Gastroesophageal sphincter (tissue), 3 donors: Measurements from ENCODE around the gene INPP5A.

Experiments used
- CTCF ChIP-seq, 4 experiments: fragments of 200-600 bp in 2 of 4; fragments of 450-650 bp in 2 of 4; sonication (generic) in 1 of 4; IDR thresholded peaks; one replicate each; pipeline ENCODE4 v1.5.1; 2017 to 2019; ENCODE audit warnings: antibody characterized with exemption in 4 of 4, mild to moderate bottlenecking in 2 of 4, moderate library complexity in 2 of 4
- EP300 ChIP-seq: sonication (generic); formaldehyde crosslinking; IDR thresholded peaks from one replicate; pipeline ENCODE4 v1.6.1; 2017; ENCODE audit warnings: antibody characterized with exemption, mild to moderate bottlenecking
- POLR2A ChIP-seq, 2 donors: fragments of 450-650 bp; IDR thresholded peaks; one replicate each; pipeline ENCODE4 v1.6.1; 2017; ENCODE audit warnings: antibody characterized with exemption in 2 of 2, mild to moderate bottlenecking in 2 of 2, moderate library complexity in 1 of 2

- TF ChIP-seq CTCF (IDR thresholded peaks at IDR 0.05): no peak
- no peak for TF ChIP-seq EP300
- no peak for TF ChIP-seq POLR2A (IDR thresholded peaks at IDR 0.05)
Observed at GRCh38 chr10:132666705-132667341, 129.2 kb downstream of the INPP5A start.
